Measurements from ENCODE around the gene GLMP. TPM values are rescaled to one million over a fixed set of nuclear protein-coding genes. Genes with fewer than 3 reads are reported as not detected.

GLMP gene
- total and polyA plus RNA-seq, 2 of the 13 experiments (the other 11 are each of a cell fraction or from before 2014, with no cell fraction given), result 44.6 to 75.8 TPM

GRCh38 chr1:156247460-156248322 lies 47.8 kb downstream of the GLMP start, which contains the start of gene PAQR6:
PAQR6 (minus strand) TSS chr1:156248056; CDS start chr1:156246731, 1,325 bp downstream.
- 62% methylated on average over 5 of the region's 16 CpGs for WGBS (ENCODE audit: low lambda C conversion rate)
- in situ Hi-C loops (cut with HindIII; ENCODE audit: extremely low pct_ligation_motif_present, low pct_unique_long_range_greater_than_20kb), result no loop called here
- no peak for TF ChIP-seq MAFG (CRISPR knock-in tag; IDR thresholded peaks at IDR 0.05)
- no peak for TF ChIP-seq NR1H2 (CRISPR knock-in tag; IDR thresholded peaks at IDR 0.05; ENCODE audit: borderline replicate concordance, low read depth)
- TF ChIP-seq ZNF414 (CRISPR knock-in tag; IDR thresholded peaks at IDR 0.05), result no peak
- no peak for TF ChIP-seq ISL2 (CRISPR knock-in tag; IDR thresholded peaks at IDR 0.05)
- TF ChIP-seq ZBTB20 (CRISPR knock-in tag; IDR thresholded peaks at IDR 0.05; ENCODE audit: borderline replicate concordance, low read depth), result no peak
- no peak for TF ChIP-seq GTF2F1 (IDR thresholded peaks at IDR 0.05; ENCODE audit: low read length)
- no peak for TF ChIP-seq ZFP41 (CRISPR knock-in tag; IDR thresholded peaks at IDR 0.05; ENCODE audit: borderline replicate concordance)
- TF ChIP-seq AGO2 (optimal IDR thresholded peaks at IDR 0.05; ENCODE audit: low read depth, low read length), result peak; percentile 61
- TF ChIP-seq PREB (CRISPR knock-in tag; IDR thresholded peaks at IDR 0.05), result no peak
- no peak for TF ChIP-seq ZC3H4 (CRISPR knock-in tag; IDR thresholded peaks at IDR 0.05; ENCODE audit: borderline replicate concordance)
- TF ChIP-seq KAT7 (CRISPR knock-in tag; IDR thresholded peaks at IDR 0.05; ENCODE audit: borderline replicate concordance), result no peak
- no peak for TF ChIP-seq BHLHE40 (IDR thresholded peaks at IDR 0.05; ENCODE audit: low read length)
- TF ChIP-seq DZIP1 (CRISPR knock-in tag; IDR thresholded peaks at IDR 0.05), result no peak
- TF ChIP-seq RAD21 (CRISPR knock-in tag; IDR thresholded peaks at IDR 0.05), result peak; percentile 33; the same call in 1 of the 2 replicates
- TF ChIP-seq THYN1 (CRISPR knock-in tag; IDR thresholded peaks at IDR 0.05; ENCODE audit: borderline replicate concordance, low read depth), result no peak
- no peak for TF ChIP-seq FOXK1 (CRISPR knock-in tag; IDR thresholded peaks at IDR 0.05; ENCODE audit: borderline replicate concordance, low read depth)
- no peak for TF ChIP-seq RARG (CRISPR knock-in tag; IDR thresholded peaks at IDR 0.05; ENCODE audit: low read depth)
- peak; percentile 26; the same call in 1 of the 2 replicates for TF ChIP-seq ZFY (CRISPR knock-in tag; IDR thresholded peaks at IDR 0.05)
- no peak for TF ChIP-seq HES4 (CRISPR knock-in tag; IDR thresholded peaks at IDR 0.05; ENCODE audit: borderline replicate concordance)
- TF ChIP-seq ZFX (CRISPR knock-in tag; IDR thresholded peaks at IDR 0.05; ENCODE audit: low read depth), result peak; percentile 55; the same call in 1 of the 2 replicates

More at GRCh38 chr1:156247460-156248322, 47.8 kb downstream of the GLMP start, which contains the start of gene PAQR6:
- intact Hi-C loops (cut with micrococcal nuclease; ENCODE audit: unreplicated experiment), result no loop called here
- H3K9me3 ChIP-seq (ENCODE audit: low read length), result no peaks in the 10 kb centered on the region
- H3K79me2 ChIP-seq (ENCODE audit: insufficient read depth, low read length), result no peaks in the 10 kb centered on the region
- H3K4me1 ChIP-seq (ENCODE audit: insufficient read depth, low read length), result peaks cover 34% of the 10 kb centered on the region
- FAIRE-seq (no peak), DNase-seq (ENCODE audit: low spot score) (peak; percentile 53), ATAC-seq (peak; percentile 68)
- ChIA-PET POLR2A (interaction anchor here (0.6 to 2.4 kb wide), 7 partner anchors 10 to 139 kb away, joined by 3 to 9 read pairs (median 4); partner anchors contain the start of genes PMF1 and SMG5), CTCF (ENCODE audit: low intra/inter-chr PET ratio, low total read pairs) (no interaction called here)
- no TSS peak for BruUV-seq (replicated peaks)
- H3K27me3 ChIP-seq (ENCODE audit: control insufficient read depth in 1 of 2, insufficient read depth in 2 of 2, low read length in 2 of 2), result no peaks in the 10 kb centered on the region
- H3K36me3 ChIP-seq (replicated peaks in 1 of 2; ENCODE audit: control insufficient read depth in 1 of 2, insufficient read depth in 2 of 2, low read length in 2 of 2), result peaks cover 17 to 33% of the 10 kb centered on the region in 2 experiments; a peak in 4 of 5 replicates
- H4K20me1 ChIP-seq (ENCODE audit: insufficient read depth, low read length), result no peaks in the 10 kb centered on the region
- no peak within 1 kb of the TSS for H2AFZ ChIP-seq (ENCODE audit: low read length)
- peak within 1 kb of the TSS; percentile 58 for H3K27ac ChIP-seq (ENCODE audit: extremely low read length, insufficient read depth, low read length)
- peak within 1 kb of the TSS; percentile 27; the same call in 1 of the 2 replicates for H3K4me2 ChIP-seq (ENCODE audit: low read depth, low read length)
- H3K9ac ChIP-seq (ENCODE audit: insufficient read depth, low read depth, low read length), result no peak within 1 kb of the TSS
- H3K4me3 ChIP-seq (replicated peaks in 1 of 3; ENCODE audit: insufficient read depth in 1 of 3, low read depth in 2 of 3, low read length in 3 of 3), result no peak within 1 kb of the TSS
